Upper lobe of left lung (tissue), 4 donors: ENCODE results near the gene CEP104.

Experiments
- CTCF ChIP-seq, 6 experiments: fragments of 450-650 bp in 4 of 6; fragments of 200-600 bp in 2 of 6; sonication (generic) in 2 of 6; IDR thresholded peaks; one replicate each; pipeline ENCODE4 v1.5.1; 2016 to 2019; ENCODE audit warnings: antibody characterized with exemption in 6 of 6
- EP300 ChIP-seq, 4 donors: sonication (generic); formaldehyde crosslinking; IDR thresholded peaks; one replicate each; pipeline ENCODE4 v1.5.1; 2017; ENCODE audit warnings: antibody characterized with exemption in 4 of 4, control low read depth in 2 of 4
- POLR2A ChIP-seq, 4 donors: fragments of 450-650 bp; IDR thresholded peaks; one replicate each; pipeline ENCODE4 v1.5.1; 2016 to 2017; ENCODE audit warnings: antibody characterized with exemption in 4 of 4, mild to moderate bottlenecking in 2 of 4
- POLR2AphosphoS5 ChIP-seq, 2 donors: sonication (generic); formaldehyde crosslinking; IDR thresholded peaks; one replicate each; pipeline ENCODE4 v1.5.1; 2017; ENCODE audit warnings: antibody characterized with exemption in 2 of 2

GRCh38 chr1:3841491-3841890 lies 15.5 kb downstream of the CEP104 start:
- TF ChIP-seq POLR2A (IDR thresholded peaks at IDR 0.05) (no peak), CTCF (IDR thresholded peaks at IDR 0.05) (no peak), EP300 (IDR thresholded peaks at IDR 0.05) (no peak), POLR2AphosphoS5 (IDR thresholded peaks at IDR 0.05) (no peak)
